Neural progenitor cell (in vitro differentiated cells): Measurements from ENCODE around the gene TNK2. TPM values are rescaled to one million over a fixed set of nuclear protein-coding genes. Genes with fewer than 3 reads are reported as not detected.

Experiments used
- DNase-seq: peaks from one replicate; pipeline ENCODE4 v3.0.0-alpha.2; 2016; ENCODE audit warnings: low spot score
- H2AFZ ChIP-seq: fragments of 200-600 bp; sonication (generic); replicated peaks from 2 replicates; pipeline ENCODE4 v1.6.1; 2016; ENCODE audit warnings: antibody characterized with exemption
- H3F3A ChIP-seq: fragments of 200-600 bp; sonication (generic); 2 replicates; pipeline ENCODE4 v1.6.1; 2016; ENCODE audit warnings: antibody characterized with exemption, low read depth
- H3K27ac ChIP-seq: fragments of 200-600 bp; sonication (generic); 2 replicates; pipeline ENCODE4 v1.5.1; 2016; ENCODE audit warnings: mild to moderate bottlenecking
- H3K27me3 ChIP-seq: fragments of 200-600 bp; sonication (generic); 2 replicates; pipeline ENCODE4 v1.6.1; 2016; ENCODE audit warnings: mild to moderate bottlenecking, moderate library complexity
- H3K36me3 ChIP-seq: fragments of 200-600 bp; sonication (generic); 2 replicates; pipeline ENCODE4 v1.5.1; 2016
- H3K4me1 ChIP-seq: fragments of 200-600 bp; sonication (generic); 2 replicates; pipeline ENCODE4 v1.6.1; 2016; ENCODE audit warnings: mixed run types
- H3K4me2 ChIP-seq: fragments of 200-600 bp; sonication (generic); 2 replicates; pipeline ENCODE4 v1.6.1; 2016
- H3K4me3 ChIP-seq: fragments of 200-600 bp; sonication (generic); 2 replicates; pipeline ENCODE4 v1.5.1; 2016
- H3K79me2 ChIP-seq: fragments of 200-600 bp; sonication (generic); 2 replicates; pipeline ENCODE4 v1.6.1; 2016; ENCODE audit warnings: low read depth
- H3K9ac ChIP-seq: fragments of 200-600 bp; sonication (generic); 2 replicates; pipeline ENCODE4 v1.6.1; 2016
- H3K9me3 ChIP-seq: fragments of 200-600 bp; sonication (generic); 2 replicates; pipeline ENCODE4 v1.5.1; 2016; ENCODE audit warnings: low read depth
- H4K20me1 ChIP-seq: fragments of 200-600 bp; sonication (generic); 2 replicates; pipeline ENCODE4 v1.6.1; 2016; ENCODE audit warnings: low read depth
- H3K27ac Mint-ChIP-seq: 3 replicates; pipeline ENCODE4 v1.8.0; 2021; ENCODE audit warnings: mixed read lengths
- H3K27me3 Mint-ChIP-seq: 2 replicates; pipeline ENCODE4 v1.8.0; 2022; ENCODE audit warnings: low read depth, mild to moderate bottlenecking, inconsistent platforms, moderate library complexity, mixed read lengths; ENCODE audit not compliant: insufficient read depth
- H3K36me3 Mint-ChIP-seq: 3 replicates; pipeline ENCODE4 v1.8.0; 2021; ENCODE audit warnings: mixed read lengths
- H3K4me1 Mint-ChIP-seq: 3 replicates; pipeline ENCODE4 v1.8.0; 2021; ENCODE audit warnings: mixed read lengths
- H3K4me3 Mint-ChIP-seq: 3 replicates; pipeline ENCODE4 v1.8.0; 2021; ENCODE audit warnings: mild to moderate bottlenecking, moderate library complexity, mixed read lengths
- H3K9me3 Mint-ChIP-seq: 3 replicates; pipeline ENCODE4 v1.8.0; 2020; ENCODE audit warnings: mixed read lengths
- CTCF ChIP-seq: fragments of 200-600 bp; sonication (generic); IDR thresholded peaks from 2 replicates; pipeline ENCODE4 v1.5.1; 2017; ENCODE audit warnings: antibody characterized with exemption, mild to moderate bottlenecking
- EZH2 ChIP-seq: fragments of 200-600 bp; sonication (generic); IDR thresholded peaks from 2 replicates; pipeline ENCODE4 v1.6.1; 2017; ENCODE audit warnings: antibody characterized with exemption, mild to moderate bottlenecking, moderate library complexity
- EZH2phosphoT487 ChIP-seq: fragments of 200-600 bp; sonication (generic); IDR thresholded peaks from 2 replicates; pipeline ENCODE4 v1.6.1; 2017; ENCODE audit warnings: antibody characterized with exemption
- total RNA-seq: library from RNA; depleted of rRNA; stranded (reverse); fragments of >200 nt; gene quantifications from 2 replicates; pipeline ENCODE4 v1.2.3, GENCODE V29; 2015; ENCODE audit warnings: low replicate concordance

Gene TNK2
- total RNA-seq, 1 donor from 2014 or later, result 5.4 TPM

GRCh38 chr3:195844671-195845218 lies 63.6 kb downstream of the TNK2 start:
- no peak overlapping the region for H3K27ac ChIP-seq
- no peak overlapping the region for H3K4me3 Mint-ChIP-seq

GRCh38 chr3:195839260-195840010 lies 68.9 kb downstream of the TNK2 start:
- TF ChIP-seq EZH2, result no peak
- no peak for TF ChIP-seq EZH2phosphoT487
- no peak for TF ChIP-seq CTCF
- Histone ChIP-seq H3F3A (peaks cover 33% of the 10 kb centered on the region), H3K27me3 (no peaks in the 10 kb centered on the region), H4K20me1 (no peaks in the 10 kb centered on the region), H3K4me3 (no peak overlapping the region), H3K36me3 (no peaks in the 10 kb centered on the region), H3K27ac (peak overlapping the region; percentile 61), H3K9me3 (no peaks in the 10 kb centered on the region), H2AFZ (peak overlapping the region; percentile 94), H3K9ac (no peak overlapping the region), H3K4me1 (peaks cover 24% of the 10 kb centered on the region), H3K4me2 (peak overlapping the region; percentile 66), H3K79me2 (no peaks in the 10 kb centered on the region)
- Mint-ChIP-seq H3K4me3 (peak overlapping the region; percentile 21), H3K27ac (no peak overlapping the region), H3K4me1 (peaks cover 31% of the 10 kb centered on the region), H3K9me3 (peaks cover 7% of the 10 kb centered on the region), H3K36me3 (no peaks in the 10 kb centered on the region), H3K27me3 (peaks cover 11% of the 10 kb centered on the region)
- DNase-seq, result peak; percentile 45

More at GRCh38 chr3:195844671-195845218, 63.6 kb downstream of the TNK2 start:
- Histone ChIP-seq H3K4me2 (no peak overlapping the region), H3K9ac (no peak overlapping the region), H3K79me2 (no peaks in the 10 kb centered on the region), H3K4me3 (no peak overlapping the region), H3K27me3 (no peaks in the 10 kb centered on the region), H3K36me3 (no peaks in the 10 kb centered on the region), H3K9me3 (no peaks in the 10 kb centered on the region), H3F3A (peaks cover 8% of the 10 kb centered on the region), H3K4me1 (peaks cover 2% of the 10 kb centered on the region), H2AFZ (no peak overlapping the region), H4K20me1 (no peaks in the 10 kb centered on the region)
- DNase-seq, result peak; percentile 0
- H3K36me3 Mint-ChIP-seq, result no peaks in the 10 kb centered on the region
- H3K9me3 Mint-ChIP-seq, result peaks cover 3% of the 10 kb centered on the region
- peaks cover 2% of the 10 kb centered on the region for H3K4me1 Mint-ChIP-seq
- H3K27ac Mint-ChIP-seq, result no peak overlapping the region
- peaks cover 2% of the 10 kb centered on the region for H3K27me3 Mint-ChIP-seq
- TF ChIP-seq EZH2 (no peak), EZH2phosphoT487 (no peak), CTCF (no peak)

GRCh38 chr3:195838714-195839113 lies 69.6 kb downstream of the TNK2 start:
- Histone ChIP-seq H3K27ac (peak overlapping the region; percentile 61), H3K27me3 (no peaks in the 10 kb centered on the region), H3K4me1 (peaks cover 24% of the 10 kb centered on the region), H3K36me3 (no peaks in the 10 kb centered on the region), H2AFZ (peak overlapping the region; percentile 94), H3K4me2 (peak overlapping the region; percentile 66), H3F3A (peaks cover 33% of the 10 kb centered on the region), H4K20me1 (no peaks in the 10 kb centered on the region), H3K9me3 (no peaks in the 10 kb centered on the region), H3K79me2 (no peaks in the 10 kb centered on the region), H3K9ac (no peak overlapping the region), H3K4me3 (no peak overlapping the region)
- Mint-ChIP-seq H3K27me3 (peaks cover 11% of the 10 kb centered on the region), H3K9me3 (peaks cover 7% of the 10 kb centered on the region), H3K4me1 (peaks cover 31% of the 10 kb centered on the region), H3K27ac (no peak overlapping the region), H3K36me3 (no peaks in the 10 kb centered on the region), H3K4me3 (no peak overlapping the region)
- DNase-seq, result no peak
- TF ChIP-seq EZH2, result no peak
- no peak for TF ChIP-seq CTCF
- TF ChIP-seq EZH2phosphoT487, result no peak
